HG03575 (cell line): ENCODE results near the gene CDT1.
"Not testable (repeated sequence)": the region's sequence is repeated elsewhere in the genome, so short reads cannot be mapped to it uniquely, and the experiment has no call there.

Source experiments
- ATAC-seq: cut with Tn5 transposase; IDR thresholded peaks from one replicate; pipeline ENCODE4 v1.9.1; 2021; ENCODE audit not compliant: unreplicated experiment, insufficient number of reproducible peaks, low FRiP score; ENCODE audit errors: extremely low read depth

Gene CDT1

DNA sequence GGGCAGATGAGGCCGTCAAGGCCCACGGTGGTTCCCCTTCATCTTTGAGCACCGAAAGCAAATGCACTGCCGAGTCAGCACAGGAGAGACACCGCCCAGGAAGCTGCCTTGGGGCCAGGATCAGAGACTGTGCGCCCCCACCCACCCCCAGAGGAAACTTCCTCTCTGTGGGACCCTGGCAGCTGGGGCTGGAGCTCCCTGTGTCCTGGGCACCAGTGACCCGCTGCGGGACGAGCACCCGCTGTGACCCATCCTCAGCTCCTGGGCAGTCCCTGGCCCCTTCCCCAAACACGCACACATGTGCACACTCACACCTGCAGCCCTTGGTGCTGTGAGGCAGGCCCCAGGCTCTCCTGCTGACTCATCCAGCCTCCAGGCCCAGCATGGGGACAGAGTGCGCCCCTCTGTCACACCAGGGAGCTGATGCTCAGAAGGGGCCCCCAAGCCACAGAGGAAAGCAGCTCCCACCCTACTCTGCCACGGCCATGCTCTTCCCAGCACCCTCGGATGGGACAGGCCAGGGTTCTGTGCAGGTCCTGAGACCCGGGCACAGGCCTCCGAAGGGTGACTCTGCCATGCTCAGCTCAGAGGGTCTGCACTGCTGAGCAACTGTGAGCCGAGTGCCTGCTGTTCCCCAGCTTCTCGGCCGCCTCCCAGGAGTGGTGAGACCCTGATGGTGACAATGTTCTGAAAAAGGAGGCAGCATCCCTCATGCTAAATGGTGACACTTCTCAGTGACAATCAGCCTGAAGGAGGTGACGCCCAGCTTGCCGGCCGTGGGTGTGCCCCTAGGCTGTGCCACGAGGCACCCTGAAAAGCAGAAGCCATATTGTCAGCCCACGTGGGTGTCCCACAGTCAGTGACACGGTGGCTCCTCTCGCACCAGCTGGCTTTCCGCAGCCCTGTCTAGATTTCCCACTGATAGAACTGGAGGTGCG, 22.2 kb upstream of the CDT1 start:
- no peak for ATAC-seq

DNA sequence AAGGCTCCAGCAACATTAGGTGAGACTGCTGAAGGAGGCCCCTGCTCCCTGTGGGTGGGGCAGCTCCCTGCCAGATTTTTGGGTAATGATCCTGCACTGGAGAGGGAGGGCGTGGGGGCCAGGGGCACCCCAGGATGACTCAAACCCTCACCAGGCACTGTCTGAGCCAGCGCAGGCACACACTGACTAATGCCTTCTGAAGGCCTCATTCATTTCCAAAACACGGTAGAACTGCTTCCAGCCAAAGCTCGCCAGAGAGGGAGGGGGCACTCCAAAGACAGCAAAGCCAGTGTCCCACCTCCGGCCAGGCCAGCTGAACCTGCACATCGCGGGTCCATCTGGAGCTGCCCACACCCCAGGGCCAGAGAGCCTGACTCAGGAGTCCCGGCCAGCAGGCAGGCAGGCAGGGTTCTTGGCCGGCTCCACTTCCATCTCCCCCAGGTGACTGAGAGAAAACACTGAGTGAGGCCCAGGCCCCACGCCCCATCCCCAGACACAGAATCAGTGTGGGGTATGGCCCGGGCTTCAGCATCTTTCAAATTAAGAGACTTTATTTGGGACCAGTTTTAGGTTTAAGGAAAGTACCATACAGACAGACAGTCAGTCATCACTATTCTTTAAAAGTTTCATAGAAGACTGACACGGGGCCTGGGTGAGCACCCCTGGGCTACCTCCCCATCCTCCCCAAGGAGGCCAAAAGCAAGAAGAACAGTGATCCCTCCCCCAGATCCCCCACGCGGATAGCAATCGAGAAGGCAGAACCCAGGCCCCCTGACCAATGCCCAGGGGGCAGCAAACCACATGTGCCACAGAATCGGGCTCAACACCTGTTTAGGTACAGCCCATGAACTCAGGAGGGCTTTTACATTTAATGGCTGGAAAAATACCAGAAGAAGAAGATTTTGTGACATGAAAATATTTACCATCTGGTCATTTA, 20.9 kb upstream of the CDT1 start:
- ATAC-seq, result no peak

DNA sequence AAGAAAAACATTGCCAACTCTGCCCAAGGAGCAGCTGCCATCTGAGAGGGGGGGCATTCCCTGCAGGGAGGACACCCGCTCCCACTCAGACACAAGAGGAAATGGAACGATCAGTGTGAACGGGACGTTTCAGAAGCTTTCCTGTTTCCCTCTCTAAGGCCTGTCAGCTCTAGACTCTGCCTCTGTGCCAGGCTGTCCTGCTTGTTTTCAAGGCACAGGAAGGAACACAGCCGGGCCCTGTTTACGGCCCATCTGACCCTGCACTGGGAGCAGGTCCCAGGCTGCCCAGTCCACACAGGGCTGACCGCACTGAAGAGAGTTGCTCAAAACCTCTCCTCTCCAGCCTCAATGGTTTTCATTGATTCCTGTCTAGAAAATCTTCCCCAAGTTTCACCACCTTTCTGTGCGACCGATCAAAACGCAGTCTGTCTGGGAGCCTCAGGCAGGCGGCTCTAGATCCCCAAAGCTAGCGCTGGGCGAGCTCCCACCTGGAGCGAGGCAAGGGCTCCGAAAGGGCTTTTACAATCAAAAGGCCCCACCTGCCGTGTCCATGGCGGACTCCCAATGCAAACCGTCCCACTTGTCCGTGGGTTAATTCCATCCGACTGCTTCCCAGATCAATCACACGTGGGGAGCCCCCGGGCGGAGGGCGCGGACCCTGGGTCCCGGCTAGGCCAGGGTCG, 20.1 kb upstream of the CDT1 start:
- no peak for ATAC-seq

DNA sequence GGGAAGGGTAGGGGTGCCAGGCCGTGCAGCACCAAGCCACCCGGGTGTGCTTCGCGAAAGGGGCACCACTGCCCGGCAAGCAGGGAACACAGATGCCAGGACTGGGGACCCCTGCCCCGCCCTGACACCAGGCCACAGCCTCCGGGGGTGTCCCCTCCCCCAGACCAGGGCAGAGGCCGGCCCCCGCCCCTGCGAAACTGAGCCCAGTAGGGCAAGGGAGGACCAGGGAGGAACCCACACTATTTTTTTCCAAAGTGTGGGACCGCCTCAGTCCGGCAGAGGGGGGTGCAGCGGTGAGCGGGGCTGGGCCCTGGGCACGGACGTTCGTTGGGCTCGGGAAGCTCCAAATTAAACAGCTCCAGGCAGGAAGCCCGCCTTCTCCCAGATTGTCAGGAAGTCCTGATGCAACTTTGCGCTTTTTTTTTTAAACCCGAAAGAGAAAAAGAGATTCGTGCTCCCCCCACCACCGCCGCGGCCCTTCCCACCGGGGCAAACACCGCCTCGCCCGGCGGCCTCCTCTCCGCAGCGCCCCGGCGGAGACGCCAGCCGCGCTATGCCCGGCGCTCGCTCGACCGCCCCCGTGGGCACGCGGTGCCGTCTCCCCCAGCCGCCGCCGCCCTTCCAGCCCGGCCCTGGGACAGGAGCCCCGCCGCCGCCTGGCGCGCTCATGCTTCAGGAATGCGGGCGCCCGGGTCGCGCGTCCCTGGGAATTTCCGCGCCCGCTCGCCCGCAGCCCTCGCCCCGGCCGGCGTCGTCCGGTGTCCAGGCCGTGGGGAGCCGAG, 19.3 kb upstream of the CDT1 start:
- no peak for ATAC-seq

DNA sequence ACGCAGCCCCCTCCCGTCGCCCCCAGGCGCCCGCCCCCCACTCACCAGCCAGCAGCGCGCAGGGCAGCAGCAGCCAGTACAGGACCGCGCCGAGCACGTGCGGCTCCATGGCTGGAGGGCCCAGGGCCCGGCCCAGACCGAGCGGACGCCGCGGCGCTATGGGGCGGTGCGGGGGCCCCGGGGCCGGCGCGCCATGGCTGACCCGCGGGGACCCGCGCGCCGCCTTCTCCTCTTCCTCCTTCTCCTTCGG, 18.8 kb upstream of the CDT1 start:
- ATAC-seq, result no peak

DNA sequence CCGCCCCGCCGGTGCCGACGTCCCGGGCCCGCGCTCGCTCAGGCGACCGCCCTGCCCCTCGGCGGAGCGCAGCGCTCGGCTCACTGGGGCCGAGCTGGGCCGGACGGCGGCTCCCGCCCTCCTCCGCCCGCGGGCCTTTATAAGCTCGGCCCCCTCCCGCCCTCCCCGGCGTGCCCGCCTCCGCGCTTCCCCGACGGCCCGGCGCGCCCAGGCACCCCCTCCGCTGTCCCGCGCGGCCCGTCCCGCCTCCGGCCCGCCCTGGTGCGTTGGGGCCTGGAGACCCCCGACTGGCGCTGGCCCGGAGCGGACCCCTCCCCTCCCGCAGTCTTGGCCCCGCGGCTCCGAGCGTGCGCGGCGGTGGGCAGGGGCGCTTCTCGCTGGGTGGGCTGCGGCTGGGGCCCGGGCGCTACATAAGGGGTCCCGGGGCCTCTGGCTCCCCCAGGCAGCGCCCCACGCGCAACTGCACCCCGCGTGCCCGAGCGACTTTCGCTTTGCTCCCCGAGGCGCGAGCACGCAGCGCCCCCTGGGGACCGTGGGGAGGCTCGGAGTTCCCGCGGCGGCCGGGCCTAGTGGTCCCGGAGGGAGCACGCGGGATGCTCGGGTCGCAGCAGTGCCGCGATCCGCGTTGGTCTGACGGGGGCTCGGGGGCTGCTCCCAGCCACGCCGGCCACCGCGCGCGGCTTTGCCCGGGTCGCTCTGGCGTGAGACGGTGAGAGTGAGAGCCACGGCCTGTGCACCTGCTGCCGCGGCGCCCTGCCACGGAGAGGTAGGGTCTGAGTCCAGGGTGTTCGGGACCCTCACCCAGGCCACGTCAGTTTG, 18.3 kb upstream of the CDT1 start, which contains the start of gene PIEZO1:
TSS of gene PIEZO1 (minus strand) at position 115 of the 819 bp plus-strand sequence. CDS start 256 bp downstream, outside the sequence.
- no peak for ATAC-seq

DNA sequence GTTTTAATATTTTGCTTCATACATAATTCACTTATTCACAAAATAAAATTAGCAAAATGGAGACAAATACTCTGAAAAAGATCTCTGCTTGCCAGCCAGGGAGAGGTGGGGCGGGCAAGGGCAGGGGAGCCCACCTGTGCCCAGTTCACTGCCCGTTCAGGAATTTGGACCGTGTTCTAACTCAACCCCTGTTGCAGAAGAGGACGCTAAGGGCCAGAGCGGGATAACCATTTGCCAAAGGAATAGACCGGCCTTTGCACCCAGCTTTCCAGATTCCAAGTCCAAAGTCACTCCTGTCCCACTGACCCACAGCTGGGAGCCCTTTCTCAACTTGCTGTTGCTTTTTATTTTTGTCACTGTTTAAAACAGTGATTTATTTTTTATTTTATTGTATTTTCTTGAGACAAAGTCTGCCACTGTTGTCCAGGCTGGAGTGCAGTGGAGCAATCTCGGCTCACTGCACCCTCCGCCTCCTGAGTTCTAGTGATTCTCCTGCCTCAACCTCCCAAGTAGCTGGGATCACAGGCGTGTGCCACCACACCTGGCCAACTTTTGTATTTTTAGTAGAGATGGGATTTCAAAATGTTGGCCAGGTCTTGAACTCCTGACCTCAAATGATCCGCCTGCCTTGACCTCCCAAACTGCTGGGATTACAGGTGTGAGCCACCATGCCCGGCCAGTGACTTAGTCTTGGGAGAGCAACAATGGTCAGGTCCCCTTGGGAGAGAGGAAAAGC, 15.8 kb upstream of the CDT1 start:
- no peak for ATAC-seq

DNA sequence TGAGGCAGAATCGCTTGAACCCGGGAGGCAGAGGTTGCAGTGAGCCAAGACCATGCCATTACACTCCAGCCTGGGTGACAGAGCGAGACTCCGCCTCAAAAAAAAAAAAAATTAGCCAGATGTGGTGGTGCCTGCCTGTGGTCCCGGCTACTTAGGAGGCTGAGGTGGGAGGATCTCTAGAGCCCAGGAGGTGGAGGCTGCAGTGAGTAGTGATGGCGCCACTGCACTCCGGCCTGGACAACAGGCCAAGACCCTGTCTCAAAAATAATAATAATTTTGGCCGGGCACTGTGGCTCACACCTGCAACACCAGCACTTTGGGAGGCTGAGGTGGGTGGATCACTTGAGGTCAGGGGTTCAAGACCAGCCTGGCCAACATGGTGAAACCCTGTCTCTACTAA, 14.8 kb upstream of the CDT1 start:
- not testable (repeated sequence) for ATAC-seq

DNA sequence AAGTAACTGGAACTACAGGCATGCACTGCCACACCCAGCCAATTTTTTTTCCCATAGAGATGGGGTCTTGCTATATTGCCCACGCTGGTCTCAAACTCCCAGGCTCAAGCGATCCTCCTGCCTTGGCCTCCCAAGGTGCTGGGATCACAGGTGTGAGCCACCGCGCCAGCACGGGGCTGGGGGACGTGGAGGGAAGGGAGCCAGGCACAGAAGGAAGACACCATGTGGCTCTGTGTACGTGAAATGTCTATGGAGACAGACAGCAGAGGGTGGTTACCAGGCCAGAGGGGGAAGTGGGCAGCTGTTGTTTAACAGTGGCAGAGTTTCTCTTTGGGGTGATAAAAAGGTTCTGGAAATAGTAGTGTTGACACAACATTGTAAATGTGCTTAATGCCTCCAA, 14.0 kb upstream of the CDT1 start:
- no peak for ATAC-seq

DNA sequence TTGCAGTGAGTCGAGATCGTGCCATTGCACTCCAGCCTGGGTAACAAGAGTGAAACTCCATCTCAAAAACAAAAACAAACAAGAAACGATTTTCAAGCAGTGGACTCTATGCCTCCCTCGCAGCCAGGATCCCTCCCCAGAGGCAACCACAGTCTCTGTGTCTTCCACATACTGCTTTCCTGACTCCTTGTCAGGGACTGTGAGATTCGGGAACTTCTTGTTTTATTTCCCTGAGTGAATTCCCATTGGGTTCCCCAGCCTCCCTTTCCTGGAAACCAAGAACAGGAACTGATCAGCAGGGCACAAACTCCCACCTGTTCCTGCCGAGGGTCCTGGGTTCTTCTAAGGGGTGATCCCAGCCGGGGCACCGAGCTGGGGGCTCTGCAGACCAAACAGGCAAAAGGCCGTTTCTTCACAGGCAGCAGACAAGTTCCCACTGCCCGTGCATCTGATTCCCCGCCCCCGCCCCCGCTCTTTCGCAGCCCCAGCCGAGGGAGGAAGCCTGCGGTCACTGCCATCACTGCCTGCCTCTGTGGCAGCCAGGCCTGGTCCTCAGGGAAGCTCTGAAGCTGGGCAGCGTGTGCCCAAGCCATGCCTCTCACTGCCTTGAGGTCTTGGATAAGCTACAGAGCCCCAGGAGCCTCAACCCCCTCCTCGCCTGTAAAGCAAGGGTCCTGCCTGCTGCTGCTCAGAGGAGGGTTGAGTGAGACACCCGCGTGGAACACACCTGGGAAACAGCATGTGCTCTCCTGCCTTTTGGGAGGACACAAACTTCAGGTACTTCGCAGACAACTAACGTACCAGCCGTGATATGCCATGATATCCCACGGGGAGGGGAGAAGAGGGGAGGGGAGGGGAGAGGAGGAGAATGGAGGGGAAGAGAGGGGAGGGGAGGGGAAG, 13.0 kb upstream of the CDT1 start:
- no peak for ATAC-seq

DNA sequence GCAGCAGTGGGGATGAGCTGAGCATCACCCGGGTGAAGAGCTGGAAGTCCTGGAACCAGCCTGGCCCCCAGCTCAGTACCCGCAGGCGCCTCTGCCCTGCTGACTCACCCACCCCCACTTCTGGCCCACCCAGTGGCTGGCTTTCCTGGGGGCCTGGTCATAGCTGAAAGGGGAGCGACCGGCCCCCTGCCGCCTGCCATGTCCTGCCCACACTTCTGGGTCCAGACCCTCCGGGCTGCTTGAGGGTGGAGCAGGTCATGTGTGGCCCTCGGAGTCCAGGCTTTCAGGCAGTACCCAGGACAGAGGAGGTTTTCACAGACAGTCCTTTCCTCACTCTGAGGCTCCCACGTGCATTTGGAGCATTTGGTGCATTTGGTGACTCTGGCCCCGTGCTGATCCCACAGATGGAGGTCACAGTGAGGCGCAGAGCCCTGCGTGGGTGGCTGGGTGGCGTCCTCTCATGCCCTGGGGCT, 11.5 kb upstream of the CDT1 start:
- no peak for ATAC-seq

DNA sequence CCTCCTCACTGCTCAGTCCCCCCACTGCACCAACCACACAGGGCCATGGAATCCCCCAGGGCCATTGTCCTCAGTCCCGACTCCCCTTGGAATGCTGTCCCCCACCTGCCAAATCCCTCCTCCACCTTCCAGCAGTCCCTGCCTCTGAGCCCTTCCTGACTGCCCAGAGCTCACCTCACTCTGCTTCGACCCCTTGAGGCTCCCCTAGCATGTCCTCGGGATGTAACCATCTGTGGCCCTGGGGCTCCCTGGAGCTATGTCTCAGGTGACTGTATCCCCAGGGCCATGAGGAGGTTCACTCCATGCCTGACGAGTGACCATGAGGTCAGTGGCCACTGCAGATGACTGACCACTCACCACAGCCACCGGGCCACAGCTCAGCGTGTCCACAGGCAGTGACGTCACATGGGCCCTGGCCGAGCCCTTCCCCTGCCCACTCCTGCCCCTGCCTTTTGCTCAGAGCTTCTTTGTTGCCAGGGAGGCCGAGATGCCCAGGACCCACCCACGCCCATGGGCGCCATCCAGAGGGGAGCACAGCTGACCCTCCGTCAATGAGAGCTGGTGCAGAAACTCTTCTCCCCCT, 10.8 kb upstream of the CDT1 start:
- no peak for ATAC-seq

DNA sequence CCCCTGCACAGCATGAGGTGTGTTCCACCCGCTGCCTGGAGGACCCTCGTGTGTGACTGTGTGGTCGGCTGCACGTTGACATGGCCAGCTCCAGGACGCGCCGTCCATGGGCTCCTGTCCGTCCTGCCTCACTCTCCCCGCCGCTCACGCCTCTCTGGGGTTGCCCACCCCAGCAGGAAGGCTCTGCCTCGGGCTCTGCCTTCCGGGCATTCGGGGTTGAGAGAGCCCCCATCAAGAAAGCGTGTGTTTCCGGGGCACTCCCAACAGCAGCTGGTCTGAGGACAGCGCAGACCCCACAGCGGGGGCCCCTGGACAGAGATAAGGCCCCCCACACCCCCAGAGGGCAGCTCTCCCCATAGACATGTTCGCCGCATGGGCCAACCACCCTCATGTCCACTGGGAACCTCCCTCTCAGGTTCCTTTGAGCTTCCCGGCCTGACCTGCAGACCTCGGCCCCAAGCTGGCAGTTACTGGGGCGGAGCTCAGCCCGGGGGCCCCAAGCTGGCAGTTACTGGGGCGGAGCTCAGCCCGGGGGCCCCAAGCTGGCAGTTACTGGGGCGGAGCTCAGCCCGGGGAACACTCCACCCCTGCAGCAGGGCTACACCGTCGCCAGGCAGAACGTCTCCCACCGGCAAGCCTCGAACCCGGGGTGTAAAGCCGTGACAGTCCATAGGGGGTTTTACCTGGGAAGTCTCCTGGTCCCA, 10.2 kb upstream of the CDT1 start:
- ATAC-seq, result no peak

DNA sequence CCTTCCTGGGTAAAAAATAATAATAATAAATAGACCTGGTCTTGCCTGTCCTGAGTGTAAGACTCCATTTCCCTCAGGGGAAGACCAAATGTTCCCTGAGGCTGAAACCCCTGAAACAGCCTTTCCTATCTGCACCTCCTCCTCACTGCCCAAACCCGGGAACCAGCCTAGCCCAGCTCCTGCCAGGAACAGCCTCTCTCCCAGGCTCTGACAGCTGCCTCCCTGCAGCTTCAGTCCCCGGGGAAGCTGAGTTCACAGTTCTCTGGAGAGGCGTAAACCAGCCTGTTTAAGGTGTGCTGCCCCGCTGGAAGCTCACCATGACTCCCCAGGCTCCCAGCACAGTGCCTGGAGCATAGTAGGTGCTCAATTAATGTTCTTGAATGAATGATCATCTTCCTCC, 7.3 kb upstream of the CDT1 start:
- ATAC-seq, result no peak

DNA sequence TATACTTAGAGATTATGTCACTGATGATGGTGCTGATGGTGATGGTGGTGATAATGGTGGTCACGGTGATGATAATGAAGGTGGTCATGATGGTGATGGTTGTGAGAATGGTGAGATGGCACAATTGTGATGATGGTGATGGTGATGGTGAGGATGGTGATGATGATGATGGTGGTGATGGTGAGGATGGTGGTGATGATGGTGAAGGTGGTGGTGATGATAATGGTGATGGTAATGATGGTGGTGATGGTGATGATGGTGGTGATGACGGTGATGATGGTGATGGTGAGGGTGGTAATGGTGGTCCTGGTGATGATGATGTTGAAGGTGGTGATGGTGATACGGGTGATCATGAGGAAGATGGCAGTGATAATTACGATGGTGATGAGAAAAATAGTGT, 5.5 kb upstream of the CDT1 start:
- no peak for ATAC-seq
